GM12892 (cell line): ENCODE results near the gene KIF2A.
A peak's percentile ranks its signal among the peaks of the same experiment; 100 is the strongest.
"Not testable (repeated sequence)": the region's sequence is repeated elsewhere in the genome, so short reads cannot be mapped to it uniquely, and the experiment has no call there.

Source experiments
- DNase-seq: peaks from one replicate; pipeline ENCODE4 v3.0.0; 2011; ENCODE audit not compliant: insufficient read length
- FAIRE-seq: peaks from 2 replicates; lab custom pipeline; 2011; peaks lifted over from hg19 to GRCh38; lab: Jason Lieb, UNC
- POLR2A ChIP-seq: IDR thresholded peaks from 2 replicates; pipeline ENCODE4 v1.6.1; 2011; ENCODE audit warnings: low read depth, low read length, control low read depth
- POLR2AphosphoS5 ChIP-seq: IDR thresholded peaks from 2 replicates; pipeline ENCODE4 v1.6.1; 2011; ENCODE audit warnings: low read depth, low read length, control low read depth
- TAF1 ChIP-seq: IDR thresholded peaks from 2 replicates; pipeline ENCODE4 v1.6.1; 2011; ENCODE audit warnings: low read depth, mild to moderate bottlenecking, control low read depth, low read length, borderline replicate concordance

The KIF2A gene

GRCh38 chr5:62273687-62274086, 32.3 kb upstream of the KIF2A start:
- TF ChIP-seq POLR2AphosphoS5: no peak
- no peak for TF ChIP-seq TAF1
- no peak for TF ChIP-seq POLR2A
- no peak for DNase-seq
- FAIRE-seq: no peak

- FAIRE-seq (no peak), DNase-seq (no peak)
- no peak for TF ChIP-seq POLR2AphosphoS5
- TF ChIP-seq TAF1: no peak
- no peak for TF ChIP-seq POLR2A
Measured at GRCh38 chr5:62275581-62275980, 30.4 kb upstream of the KIF2A start.

DNA sequence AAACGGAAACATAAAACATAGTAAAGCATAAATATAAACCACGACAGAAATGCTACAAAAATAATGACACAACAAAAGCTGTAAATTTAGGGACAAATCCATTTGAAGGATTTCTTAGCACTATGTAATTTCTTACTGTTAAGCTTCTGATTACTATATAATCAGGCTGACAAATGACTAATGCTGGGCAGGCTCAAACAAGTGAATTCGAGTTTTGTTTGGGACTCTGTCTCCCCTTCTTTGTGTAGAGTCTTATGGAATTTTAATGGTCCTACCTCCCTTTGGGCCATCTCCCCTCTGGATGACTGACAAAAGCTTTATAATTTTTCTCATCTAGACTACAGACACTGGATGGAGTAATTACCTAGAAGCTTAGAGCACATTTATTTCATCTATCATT, 24.6 kb upstream of the KIF2A start:
- no peak for DNase-seq
- TF ChIP-seq POLR2A: no peak
- no peak for TF ChIP-seq TAF1
- TF ChIP-seq POLR2AphosphoS5: no peak
- no peak for FAIRE-seq

DNA sequence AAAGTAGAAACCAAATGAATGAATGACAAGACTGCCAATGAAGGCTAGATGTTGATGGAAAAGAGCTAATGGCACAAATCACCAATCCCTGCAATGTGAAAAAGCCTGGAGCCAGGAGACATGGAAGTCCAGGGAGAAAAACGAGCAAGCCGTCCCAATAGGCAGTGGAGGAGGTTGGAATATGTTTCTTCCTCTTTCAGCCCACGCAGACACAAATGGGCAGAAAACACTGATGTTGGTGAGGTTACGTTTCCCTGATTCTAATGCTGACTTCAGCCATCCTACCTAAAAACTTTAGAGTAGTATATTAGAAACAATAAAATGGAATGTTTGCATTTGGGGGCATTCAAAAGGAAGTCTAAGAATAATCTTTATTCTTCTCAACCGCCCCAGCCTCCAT, 23.9 kb upstream of the KIF2A start:
- TF ChIP-seq TAF1: no peak
- no peak for TF ChIP-seq POLR2AphosphoS5
- TF ChIP-seq POLR2A: no peak
- DNase-seq (no peak), FAIRE-seq (no peak)

GRCh38 chr5:62283005-62283404, 23.0 kb upstream of the KIF2A start:
- FAIRE-seq: no peak
- DNase-seq: no peak
- TF ChIP-seq POLR2A (no peak), TAF1 (no peak), POLR2AphosphoS5 (no peak)

DNA sequence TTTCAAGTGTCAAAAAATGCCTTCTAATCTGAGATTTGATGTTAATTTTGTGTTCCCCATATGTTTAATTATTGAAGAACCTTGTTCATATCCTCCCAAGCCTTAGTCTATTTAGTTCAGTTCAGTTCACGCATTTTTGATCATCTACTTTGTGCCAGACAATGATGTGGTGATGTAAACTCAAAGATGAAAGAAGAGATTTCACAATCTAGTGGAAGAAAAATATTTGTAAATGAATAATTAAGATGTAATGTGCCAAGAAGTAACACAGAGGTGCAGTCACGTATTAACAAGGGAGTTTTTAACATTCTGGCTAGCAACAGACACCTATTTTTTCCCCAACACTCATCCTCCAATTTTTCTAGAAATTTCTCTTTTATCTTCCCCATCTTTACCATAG, 22.1 kb upstream of the KIF2A start:
- no peak for FAIRE-seq
- DNase-seq: no peak
- TF ChIP-seq TAF1 (no peak), POLR2A (no peak), POLR2AphosphoS5 (no peak)

DNA sequence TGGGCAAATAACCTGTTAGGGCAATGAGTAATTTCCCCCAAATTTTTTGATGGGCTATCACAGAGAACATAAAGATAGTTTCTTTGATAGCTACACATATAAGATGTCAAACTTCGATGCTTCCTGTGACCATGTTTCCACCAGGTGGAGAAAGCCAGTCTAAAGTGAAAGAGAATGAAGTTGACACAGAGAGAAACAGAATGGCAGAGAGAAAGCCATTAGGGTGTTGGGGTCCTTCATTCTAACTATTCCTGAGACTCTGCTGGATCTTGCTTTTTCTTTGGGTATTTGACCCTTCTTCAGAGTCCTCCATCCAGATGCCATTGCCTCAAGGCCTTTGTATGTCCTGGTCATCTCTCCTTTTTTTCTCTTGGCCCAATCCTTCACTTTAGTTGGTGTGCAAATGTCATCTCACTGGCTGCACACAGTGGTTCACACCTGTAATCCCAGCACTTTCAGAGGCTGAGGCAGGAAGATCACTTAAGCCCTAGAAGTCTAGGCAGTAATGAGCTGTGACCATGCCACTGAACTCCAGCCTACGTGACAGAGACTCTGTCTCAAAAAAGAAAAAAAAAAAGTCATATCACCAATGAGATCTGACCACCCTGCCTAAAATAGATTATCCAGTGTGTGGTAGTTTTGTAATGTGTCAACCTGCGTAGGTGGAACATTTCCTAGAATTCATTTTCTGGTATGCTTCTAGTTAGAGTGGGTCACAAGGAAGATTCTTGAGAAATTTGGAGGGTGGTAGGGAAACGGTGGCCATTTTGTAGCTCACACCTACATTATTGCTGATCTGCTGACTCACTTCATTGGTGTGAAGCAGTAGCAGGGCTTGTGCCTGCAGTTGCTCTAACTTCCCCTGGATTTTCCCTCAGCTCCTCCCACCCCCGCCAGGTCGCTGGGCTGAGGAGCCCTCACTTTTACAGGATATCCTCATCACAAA, 20.8 kb upstream of the KIF2A start:
- TF ChIP-seq POLR2A (no peak), TAF1 (no peak), POLR2AphosphoS5 (no peak)
- DNase-seq (no peak), FAIRE-seq (peak; percentile 93)

GRCh38 chr5:62286834-62287233, 19.2 kb upstream of the KIF2A start:
- no peak for TF ChIP-seq TAF1
- TF ChIP-seq POLR2A: no peak
- no peak for TF ChIP-seq POLR2AphosphoS5
- no peak for FAIRE-seq
- no peak for DNase-seq

- no peak for TF ChIP-seq POLR2AphosphoS5
- TF ChIP-seq TAF1: no peak
- TF ChIP-seq POLR2A: no peak
- no peak for FAIRE-seq
- no peak for DNase-seq
Measured at GRCh38 chr5:62287237-62287636, 18.8 kb upstream of the KIF2A start.

GRCh38 chr5:62288118-62288517, 17.9 kb upstream of the KIF2A start:
- no peak for DNase-seq
- FAIRE-seq: no peak
- TF ChIP-seq POLR2AphosphoS5 (no peak), POLR2A (no peak), TAF1 (no peak)

- TF ChIP-seq TAF1 (no peak), POLR2AphosphoS5 (no peak), POLR2A (no peak)
- FAIRE-seq (no peak), DNase-seq (no peak)
Measured at GRCh38 chr5:62289813-62290212, 16.2 kb upstream of the KIF2A start.

GRCh38 chr5:62291829-62292228, 14.2 kb upstream of the KIF2A start:
- not testable (repeated sequence) for FAIRE-seq

GRCh38 chr5:62296998-62297397, 9.0 kb upstream of the KIF2A start:
- no peak for DNase-seq
- TF ChIP-seq TAF1 (no peak), POLR2AphosphoS5 (no peak), POLR2A (no peak)
- FAIRE-seq: no peak

More at GRCh38 chr5:62291829-62292228, 14.2 kb upstream of the KIF2A start:
- DNase-seq: not testable (repeated sequence)
